VCaP (cell line): Measurements from ENCODE around the gene RYR2.

Experiments
- H3K27ac ChIP-seq: fragments of 450-650 bp; 2 replicates; pipeline ENCODE4 v1.5.1; 2017
- TF ChIP-seq, protein P1 (sequence below): fragments of 450-650 bp; conservative IDR thresholded peaks from 2 replicates; pipeline ENCODE4 v1.5.1; 2017; ENCODE audit warnings: mild to moderate bottlenecking, moderate library complexity

Gene RYR2

DNA sequence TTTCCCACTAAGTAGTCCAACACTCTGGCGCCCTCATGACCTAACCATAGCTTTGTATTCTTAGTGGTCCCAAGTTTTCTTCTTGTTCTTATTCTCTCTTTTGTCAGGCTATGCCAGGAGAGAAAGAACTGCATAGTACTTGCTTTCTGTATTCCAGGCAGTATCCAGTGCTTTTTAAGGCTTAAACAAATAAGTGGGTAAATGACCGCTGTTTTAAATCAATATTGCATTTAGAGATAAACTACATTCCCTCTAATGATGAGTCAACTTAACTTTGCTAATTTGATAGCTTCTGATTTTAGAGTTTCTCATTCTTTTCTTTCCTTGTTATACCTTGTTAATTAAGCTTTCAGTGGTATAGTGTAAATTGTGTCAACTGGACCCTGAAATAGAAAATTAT is 709.1 kb downstream of the RYR2 start:
- TF ChIP-seq, protein P1, sequence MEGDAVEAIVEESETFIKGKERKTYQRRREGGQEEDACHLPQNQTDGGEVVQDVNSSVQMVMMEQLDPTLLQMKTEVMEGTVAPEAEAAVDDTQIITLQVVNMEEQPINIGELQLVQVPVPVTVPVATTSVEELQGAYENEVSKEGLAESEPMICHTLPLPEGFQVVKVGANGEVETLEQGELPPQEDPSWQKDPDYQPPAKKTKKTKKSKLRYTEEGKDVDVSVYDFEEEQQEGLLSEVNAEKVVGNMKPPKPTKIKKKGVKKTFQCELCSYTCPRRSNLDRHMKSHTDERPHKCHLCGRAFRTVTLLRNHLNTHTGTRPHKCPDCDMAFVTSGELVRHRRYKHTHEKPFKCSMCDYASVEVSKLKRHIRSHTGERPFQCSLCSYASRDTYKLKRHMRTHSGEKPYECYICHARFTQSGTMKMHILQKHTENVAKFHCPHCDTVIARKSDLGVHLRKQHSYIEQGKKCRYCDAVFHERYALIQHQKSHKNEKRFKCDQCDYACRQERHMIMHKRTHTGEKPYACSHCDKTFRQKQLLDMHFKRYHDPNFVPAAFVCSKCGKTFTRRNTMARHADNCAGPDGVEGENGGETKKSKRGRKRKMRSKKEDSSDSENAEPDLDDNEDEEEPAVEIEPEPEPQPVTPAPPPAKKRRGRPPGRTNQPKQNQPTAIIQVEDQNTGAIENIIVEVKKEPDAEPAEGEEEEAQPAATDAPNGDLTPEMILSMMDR: no peak
- no peak overlapping the region for H3K27ac ChIP-seq

DNA sequence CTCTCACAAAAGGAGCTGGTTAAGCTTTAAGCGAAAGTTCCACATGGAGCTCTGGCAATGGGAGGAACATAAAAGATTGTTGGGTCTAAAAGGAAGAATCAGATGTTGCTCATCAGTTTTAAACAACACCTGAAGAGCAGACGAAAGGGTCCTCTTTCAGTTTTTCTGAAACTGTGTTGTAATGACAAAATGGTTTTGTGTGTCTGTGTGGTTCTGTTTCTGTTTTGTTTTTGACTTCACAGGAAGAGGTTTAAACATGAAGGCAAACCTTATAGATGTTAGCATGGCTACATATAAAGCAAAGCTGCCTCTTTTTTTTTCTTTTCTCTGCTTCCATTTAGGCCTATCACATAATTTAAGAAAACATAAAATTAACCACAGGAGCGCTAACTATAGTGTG is 712.6 kb downstream of the RYR2 start:
- H3K27ac ChIP-seq: no peak overlapping the region
- TF ChIP-seq, protein P1: no peak

DNA sequence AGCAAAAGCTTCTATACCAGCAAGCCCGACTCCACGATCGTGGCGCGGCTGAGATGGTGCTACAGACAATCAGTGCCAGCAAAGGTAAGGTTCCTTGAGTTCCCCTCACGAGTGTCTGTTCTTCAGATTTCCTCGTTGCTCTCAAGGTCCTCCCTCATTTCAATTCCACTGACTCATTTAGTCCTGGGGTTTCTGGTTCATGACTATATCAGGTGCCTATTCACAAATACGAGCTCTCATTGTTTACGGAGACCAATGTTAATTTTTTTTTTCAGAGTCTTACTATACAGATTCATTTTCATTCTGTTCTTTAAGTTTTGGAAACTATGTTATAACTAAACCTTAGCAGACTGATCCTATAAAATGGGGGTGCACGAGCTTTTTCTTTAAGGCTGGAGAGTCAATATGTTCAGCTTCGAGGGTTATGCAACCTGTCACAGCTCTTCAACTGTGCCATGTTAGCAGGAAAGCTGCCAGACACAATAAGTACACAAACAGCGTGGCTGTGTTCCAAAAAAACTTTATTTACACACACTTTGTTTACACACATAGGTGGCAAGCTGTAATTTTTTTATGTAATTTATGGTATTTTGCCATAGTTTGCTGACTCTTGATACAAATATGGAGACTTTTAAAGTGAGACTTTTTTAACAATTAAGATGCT is 714.5 kb downstream of the RYR2 start:
- no peak overlapping the region for H3K27ac ChIP-seq
- TF ChIP-seq, protein P1: no peak

DNA sequence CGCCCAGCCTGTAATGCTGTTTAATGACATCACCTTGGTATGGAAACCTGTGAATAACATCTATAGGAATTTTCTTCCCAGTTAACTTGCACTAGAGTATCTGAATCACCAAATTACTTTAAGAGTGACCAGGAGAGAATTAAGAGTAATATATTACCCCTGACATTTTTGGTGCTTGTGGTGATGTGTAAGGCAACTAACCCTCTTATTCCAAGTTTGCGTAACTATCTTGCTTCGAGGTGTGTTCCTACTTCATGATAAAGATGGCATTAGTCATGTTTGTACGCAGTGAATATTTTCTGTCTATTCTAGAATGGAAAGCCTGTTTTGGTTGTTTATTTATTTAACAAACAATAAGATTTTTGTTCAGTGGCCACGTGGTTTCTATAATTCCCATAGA is 717.4 kb downstream of the RYR2 start:
- TF ChIP-seq, protein P1: no peak
- no peak overlapping the region for H3K27ac ChIP-seq

DNA sequence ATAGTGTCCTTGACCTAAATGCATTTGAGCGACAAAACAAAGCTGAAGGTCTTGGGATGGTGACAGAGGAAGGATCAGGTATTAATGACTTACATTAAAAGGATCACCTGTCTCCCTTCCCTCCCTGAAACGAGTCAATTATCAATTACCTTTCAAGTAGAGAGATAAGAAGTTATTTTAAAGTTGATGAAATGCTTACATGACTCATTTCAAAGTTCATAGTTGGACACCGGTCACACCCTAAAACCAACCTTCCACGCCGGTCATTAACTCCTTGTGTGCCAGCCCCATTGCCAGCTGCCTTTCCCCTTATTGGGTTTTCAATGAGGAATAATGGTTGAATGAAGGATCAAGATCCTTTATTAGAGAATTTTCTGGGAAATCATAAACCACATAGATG is 719.0 kb downstream of the RYR2 start:
- TF ChIP-seq, protein P1: no peak
- H3K27ac ChIP-seq: no peak overlapping the region

DNA sequence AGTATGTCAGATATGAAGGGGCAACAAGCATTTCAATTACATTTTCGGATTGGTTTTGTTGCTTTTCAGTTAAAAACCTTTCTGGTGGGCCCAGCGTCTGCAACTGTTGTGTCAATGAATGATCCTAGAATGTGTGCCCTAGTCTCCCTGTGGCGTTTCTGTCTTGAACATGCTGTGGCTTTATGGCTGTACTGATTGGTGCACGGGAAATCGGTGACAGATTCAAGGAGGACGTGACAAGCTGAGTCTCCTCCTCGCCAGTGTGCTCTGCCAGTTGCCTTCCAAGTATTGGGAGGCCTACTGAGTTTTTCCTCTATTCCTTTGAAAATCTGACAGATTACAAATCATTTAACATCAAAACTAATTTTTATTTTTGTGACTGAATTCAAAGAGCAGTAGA is 721.2 kb downstream of the RYR2 start:
- H3K27ac ChIP-seq: no peak overlapping the region
- TF ChIP-seq, protein P1: no peak

DNA sequence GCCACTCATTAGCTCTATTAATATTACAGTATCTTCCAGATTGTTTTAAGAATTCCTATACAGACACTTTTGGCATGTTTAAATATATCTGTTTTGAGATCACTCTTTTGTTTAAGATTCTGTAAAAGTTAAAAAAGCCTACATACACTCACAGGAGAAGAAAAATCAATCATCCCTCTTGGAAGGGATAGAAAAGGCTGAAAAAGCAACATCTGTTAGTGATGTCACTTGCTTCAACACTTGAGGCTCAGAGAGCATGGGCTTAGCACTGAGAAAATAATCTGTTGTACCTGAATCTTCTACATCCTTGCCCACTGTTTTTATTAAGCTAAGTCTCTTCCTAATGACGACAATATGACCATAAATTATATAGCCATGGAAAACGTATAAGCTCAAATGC is 721.8 kb downstream of the RYR2 start:
- TF ChIP-seq, protein P1: no peak
- no peak overlapping the region for H3K27ac ChIP-seq
